Activated effector memory CD4-positive, alpha-beta T cell treated with anti-CD3 and anti-CD28 coated beads, Interleukin-2, amount 50 U/mL, for 16 hours (primary cell): Measurements from ENCODE around the gene PACS2.

Experiments used
- DNase-seq: peaks from one replicate; pipeline ENCODE4 v3.0.0-alpha.2; 2020

The PACS2 gene

DNA sequence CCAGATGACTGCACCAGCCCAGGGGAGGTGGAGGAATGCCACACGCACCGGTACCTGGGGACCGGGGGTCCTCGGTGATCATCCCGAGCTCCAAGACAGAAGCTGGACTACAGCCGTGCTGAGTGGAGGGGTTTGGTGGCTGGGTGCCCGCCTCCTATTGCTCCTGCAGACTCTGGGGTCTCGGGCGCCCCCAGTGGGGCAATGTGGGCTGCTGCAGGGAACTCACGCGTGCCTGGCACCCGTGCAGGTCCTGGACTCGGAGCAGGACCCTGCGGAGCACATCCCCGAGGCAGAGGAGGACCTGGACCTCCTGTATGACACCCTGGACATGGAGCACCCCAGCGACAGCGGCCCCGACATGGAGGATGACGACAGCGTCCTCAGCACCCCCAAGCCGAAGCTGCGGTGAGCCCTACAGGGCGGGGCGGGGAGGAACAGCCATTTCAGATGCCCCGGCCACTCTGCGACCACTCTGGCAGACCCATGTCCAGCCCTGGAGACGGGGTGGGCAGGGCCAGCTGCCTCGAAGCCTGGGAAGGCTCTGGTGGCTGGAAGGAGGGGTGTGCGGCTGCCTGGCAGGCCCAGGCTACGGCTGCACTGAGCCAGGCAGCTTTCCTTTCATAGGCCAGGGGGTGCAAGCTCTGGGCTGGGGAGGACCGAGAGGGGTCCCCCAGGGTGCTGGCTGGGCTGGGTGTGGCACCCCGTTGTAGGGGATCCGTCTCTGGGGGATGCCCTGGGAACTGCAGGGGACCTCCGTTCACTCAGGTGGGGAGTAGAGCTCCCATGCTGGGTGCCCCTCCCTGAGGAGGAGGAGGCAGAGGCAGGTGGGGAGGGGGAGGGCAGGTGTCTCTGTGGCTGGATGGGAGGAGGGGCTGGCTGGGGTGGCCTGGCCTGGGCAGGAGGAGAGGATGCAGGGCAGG, 62.2 kb downstream of the PACS2 start:
- DNase-seq: no peak

GRCh38 chr14:105377555-105378182, 63.1 kb downstream of the PACS2 start:
- DNase-seq: no peak

DNA sequence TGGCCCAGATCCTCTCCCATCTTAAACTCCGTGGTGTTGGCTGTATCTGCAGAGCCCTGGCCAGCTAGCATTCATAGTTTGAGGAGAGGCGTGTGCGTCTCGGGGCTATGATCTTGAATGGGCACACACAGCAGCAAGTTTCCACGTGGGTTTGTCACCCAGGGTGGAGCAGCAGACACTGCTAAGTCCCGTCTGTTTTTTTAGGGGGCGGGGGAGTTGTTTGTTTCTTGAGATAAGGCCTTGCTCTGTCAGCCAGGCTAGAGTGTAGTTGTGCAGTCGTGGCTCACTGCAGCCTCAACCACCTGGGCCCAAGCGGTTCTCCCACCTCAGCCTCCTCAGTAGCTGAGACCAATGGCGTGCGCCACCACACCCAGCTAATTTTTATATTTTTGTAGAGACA, 63.7 kb downstream of the PACS2 start:
- DNase-seq: no peak

DNA sequence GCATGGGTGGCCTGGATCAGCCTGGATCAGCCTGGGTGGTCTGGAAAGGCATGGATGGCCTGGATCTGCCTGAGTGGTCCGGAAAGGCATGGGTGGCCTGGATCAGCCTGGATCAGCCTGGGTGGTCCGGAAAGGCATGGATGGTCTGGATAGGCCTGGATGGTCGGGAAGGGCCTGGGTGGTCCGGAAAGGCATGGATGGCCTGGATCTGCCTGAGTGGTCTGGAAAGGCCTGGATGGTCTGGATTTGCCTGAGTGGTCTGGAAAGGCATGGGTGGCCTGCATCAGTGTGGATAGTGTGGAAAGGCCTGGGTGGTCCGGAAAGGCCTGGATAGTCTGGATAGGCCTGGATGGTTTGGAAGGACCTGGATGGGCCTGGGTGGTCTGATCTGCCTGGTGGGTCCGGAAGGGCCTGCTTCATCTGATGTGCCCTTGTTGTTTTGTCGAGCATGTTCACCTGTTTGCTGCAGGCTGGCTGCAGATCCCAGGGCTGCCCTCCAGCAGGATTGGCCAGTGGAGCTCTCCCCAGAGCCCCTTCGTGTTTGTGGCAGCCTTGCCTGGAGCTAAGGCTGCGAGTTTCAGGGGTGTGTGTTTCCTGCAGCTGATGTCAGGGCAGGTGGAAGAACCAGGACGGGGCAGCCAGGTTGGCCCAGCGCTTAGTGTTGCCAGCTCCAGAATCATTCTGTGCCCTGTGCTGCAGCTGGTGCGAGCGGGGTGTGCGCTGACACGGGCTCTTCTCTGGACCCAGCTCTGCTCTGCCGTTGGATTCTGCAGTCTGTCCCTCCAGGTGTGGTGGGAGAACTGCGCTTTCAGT, 64.5 kb downstream of the PACS2 start:
- no peak for DNase-seq

DNA sequence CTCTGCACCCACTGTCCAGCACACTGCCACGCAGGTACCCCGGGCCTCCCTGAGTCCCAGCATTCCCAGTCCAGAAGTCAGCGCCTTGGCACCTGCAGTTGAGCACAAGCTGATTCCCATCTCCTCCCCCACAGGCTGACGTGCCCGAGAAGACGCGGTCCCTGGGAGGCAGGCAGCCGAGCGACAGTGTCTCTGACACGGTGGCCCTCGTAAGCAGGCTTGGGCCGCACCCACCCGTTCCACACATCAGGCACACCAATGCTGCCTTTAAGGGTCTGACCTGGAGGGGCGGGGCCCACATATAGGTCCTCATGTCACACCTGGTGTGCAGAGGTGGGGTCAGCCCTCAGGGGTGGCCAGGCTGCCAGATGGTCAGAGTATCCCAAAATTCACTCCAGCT, 65.4 kb downstream of the PACS2 start:
- no peak for DNase-seq

- DNase-seq: no peak
Observed at GRCh38 chr14:105380756-105381155, 66.2 kb downstream of the PACS2 start.

DNA sequence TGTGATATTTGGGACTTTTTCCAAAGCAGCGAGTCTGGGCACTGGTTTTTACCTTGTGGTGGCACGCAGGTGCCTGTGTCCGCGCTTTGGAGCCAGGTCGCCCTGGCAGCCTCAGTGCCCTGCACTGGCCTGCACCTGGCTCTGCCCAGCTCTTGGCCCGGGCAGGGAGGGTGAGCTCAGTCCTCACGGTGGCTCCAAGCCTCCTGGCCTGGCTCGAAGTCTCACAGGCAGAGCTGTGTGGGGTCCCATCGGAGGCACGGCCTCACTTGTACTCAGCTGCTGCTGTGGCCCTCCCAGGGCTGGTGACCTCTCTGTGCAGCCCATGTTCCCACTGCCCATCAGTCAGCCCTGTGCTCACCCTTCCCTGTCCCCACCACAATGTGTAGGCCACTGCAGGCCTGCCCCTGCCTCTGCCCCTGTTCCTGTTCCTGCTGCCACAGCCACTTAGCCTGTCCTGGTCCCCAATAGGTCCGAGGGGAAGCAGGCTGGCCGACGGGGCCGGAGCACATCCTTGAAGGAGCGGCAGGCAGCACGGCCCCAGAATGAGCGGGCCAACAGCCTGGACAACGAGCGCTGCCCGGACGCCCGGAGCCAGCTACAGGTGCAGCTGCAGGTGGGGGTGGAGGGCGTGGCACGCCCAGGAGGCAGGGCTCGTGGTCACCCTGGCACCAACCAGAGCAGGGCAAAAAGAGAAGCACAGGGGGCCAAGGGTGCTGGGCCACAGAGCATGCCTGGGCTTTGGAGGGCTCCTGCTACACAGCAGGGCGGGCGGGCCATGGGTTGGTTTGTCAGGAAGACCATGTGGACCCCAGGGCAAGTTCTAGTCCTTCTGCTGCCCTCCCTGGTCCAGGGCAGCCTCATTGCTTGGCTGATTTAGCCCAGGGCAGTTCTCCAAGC, 67.1 kb downstream of the PACS2 start:
- no peak for DNase-seq

DNA sequence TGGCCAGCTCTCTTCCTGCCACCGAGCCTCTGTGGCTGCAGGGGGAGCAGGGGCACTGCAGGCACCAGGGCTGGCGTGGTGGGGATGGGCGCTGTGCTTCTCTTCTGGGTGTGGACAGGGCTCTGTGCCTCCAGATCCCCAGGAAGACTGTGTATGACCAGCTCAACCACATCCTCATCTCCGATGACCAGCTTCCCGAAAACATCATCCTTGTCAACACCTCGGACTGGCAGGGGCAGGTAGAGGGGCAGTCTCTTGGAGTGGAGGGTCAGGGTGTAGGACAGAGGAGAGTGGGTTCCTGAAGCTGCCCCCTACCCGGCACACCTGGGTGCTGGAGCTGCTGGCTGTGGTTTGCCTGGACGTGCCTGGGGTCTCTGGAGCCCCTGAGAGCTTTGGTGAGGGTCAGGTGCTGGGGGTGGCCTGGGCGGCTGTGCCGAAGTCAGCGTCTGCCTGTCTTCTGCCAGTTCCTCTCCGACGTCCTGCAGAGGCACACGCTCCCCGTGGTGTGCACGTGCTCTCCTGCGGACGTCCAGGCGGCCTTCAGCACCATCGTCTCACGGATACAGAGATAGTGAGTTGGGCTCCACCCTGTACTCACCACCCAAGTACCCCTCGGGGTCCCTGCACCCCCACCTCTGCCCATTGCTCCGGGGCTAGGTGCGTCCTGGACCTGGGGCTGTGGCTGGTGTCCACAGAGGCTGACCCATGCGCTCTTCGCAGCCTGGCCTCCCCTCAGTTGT, 68.0 kb downstream of the PACS2 start:
- no peak for DNase-seq

GRCh38 chr14:105383083-105383730, 68.7 kb downstream of the PACS2 start:
- no peak for DNase-seq

- DNase-seq: no peak
Observed at GRCh38 chr14:105384041-105384557, 69.6 kb downstream of the PACS2 start.

DNA sequence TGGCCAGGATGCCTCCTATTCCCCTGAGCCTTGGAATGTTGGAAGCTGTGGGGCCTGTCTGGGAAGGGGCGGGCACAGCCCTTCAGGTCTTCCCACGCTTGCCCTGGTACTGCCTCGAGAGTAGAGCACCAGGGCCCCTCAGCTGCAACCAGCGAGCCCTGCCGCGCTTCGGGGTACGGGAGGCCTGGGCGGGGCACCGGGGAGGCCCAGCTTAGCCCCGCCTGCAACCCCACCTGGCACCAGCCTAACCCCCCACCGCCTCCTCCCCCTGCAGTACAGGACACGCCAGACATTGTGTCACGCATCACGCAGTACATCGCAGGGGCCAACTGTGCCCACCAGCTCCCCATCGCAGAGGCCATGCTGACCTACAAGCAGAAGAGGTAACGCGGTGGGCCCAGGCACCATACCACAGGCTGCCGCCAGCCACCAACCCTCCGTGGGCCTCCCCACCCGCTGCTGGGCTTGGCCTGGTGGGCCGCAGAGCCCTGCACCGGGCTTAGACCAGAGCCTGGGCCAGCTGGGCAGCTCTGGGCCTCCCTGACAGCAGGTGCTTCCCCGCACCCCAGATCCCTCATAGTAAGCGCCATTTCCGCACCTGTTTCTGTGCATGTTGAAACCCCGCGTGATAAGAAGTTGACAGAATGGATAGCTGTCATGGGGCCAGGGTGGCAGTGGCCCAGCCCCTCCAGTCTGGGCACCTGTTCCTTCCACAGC, 70.2 kb downstream of the PACS2 start:
- no peak for DNase-seq

DNA sequence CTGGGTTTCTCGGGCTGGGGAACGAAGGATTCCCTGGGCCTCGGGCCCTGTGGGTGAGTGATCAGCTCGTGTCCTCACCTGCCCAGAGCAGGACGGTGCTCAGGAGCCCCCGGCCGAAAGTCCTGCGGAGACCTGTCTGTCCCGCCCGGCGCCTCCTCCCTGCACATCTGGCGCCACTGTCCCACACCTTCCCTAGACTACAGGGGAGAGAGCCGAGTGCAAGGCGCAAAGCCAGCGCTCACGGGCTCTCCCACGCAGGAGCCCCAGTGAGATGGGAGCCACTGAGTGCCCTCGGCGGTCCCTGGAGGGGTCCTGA, 70.7 kb downstream of the PACS2 start:
- no peak for DNase-seq

GRCh38 chr14:105385698-105386365, 71.3 kb downstream of the PACS2 start:
- no peak for DNase-seq

DNA sequence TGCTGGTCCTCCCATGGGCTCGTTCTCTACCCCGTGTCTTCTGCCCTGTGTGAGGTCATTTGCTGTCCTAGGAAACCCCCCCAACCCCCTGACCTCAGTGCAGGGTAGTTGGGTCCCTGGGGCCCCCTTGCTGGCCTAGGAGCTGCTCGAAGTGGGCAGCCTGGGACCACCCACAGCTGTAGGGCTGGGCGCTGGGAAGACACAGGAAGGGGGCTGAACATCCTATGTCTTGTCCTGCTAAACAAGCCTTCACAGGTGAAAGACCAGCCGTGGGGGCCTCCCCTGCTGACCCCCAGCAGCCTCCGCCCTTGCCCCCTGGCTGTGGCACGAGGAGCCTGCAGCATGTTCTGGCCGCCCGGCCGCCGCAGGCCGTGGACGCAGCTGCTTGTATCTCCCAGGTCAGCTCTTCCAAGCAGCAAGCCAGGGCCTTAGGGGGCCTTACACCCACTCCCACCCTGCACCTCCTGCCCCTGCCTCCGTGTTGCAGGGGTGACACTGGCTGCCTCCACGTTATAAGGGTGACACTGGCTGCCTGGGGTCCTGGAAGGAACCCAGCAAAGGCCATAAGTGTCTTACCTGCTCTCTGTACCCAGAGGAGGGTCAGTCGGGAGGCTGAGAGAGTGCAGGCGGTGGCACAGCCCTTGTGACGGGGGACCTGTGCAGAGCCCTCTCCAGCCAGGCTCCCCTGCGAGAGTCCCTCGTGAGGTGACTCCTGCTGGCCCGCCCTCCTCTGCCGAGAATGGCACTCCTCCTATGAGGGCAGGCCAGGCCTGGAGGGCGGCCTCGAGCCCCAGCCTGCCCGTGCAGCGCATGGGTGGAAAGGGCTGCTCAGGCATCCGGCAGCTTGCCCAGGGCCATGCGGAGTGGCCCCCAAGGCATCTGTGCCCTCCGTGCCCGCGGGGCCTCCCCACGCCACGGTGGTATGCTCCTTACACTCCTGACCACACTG, 72.3 kb downstream of the PACS2 start:
- DNase-seq: no peak

GRCh38 chr14:105387530-105387922, 73.0 kb downstream of the PACS2 start:
- no peak for DNase-seq

GRCh38 chr14:105388110-105388951, 73.8 kb downstream of the PACS2 start:
- no peak for DNase-seq

- DNase-seq: no peak
Observed at GRCh38 chr14:105388976-105389375, 74.4 kb downstream of the PACS2 start.

DNA sequence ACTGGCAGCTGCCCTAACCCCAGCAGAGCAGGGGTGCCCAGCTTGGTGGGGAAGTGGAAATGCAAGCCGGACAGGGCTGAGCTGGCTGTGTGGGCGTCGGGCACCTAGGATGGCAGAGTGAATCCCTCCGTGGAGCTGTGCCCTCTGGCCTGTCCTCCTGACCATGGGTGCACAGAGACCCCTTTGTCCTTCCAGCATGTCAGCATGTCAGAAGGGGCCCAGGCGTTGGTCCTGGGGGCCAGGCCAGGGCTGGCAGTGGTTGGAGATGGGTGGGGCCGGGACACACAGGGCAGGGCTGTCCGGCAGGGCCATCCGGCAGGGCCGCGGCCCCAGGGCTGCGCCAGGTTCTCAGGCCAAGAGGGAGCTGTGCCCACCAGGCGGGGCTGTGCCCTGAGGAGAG, 75.0 kb downstream of the PACS2 start:
- no peak for DNase-seq
